CD14-positive monocyte (primary cell): ENCODE results near the gene SMCO4. TPM values are rescaled to one million over a fixed set of nuclear protein-coding genes. Genes with fewer than 3 reads are reported as not detected.
A peak's percentile ranks its signal among the peaks of the same experiment; 100 is the strongest.

Experiments used
- DNase-seq, 3 donors: peaks; one replicate each; pipeline ENCODE4 v3.0.0-alpha.2; 2011 to 2022
- H2AFZ ChIP-seq: 2 replicates; pipeline ENCODE4 v1.6.0; 2012; ENCODE audit warnings: mild to moderate bottlenecking, low read depth, low read length, inconsistent platforms; ENCODE audit not compliant: insufficient read depth, poor library complexity, severe bottlenecking
- H3K27ac ChIP-seq, 2 donors: 1 replicate in 1 of 2; 2 replicates in 1 of 2; pipeline ENCODE4 v1.5.1; 2012 to 2013; ENCODE audit warnings: low read length in 2 of 2, control low read depth in 1 of 2, inconsistent platforms in 1 of 2, low read depth in 1 of 2, mild to moderate bottlenecking in 1 of 2
- H3K27me3 ChIP-seq, 2 donors: one replicate each; pipeline versions ENCODE4 v1.6.0 to v1.6.1; 2011 to 2013; ENCODE audit warnings: low read length in 2 of 2; ENCODE audit not compliant: control insufficient read depth in 2 of 2, insufficient read depth in 2 of 2
- H3K36me3 ChIP-seq, 2 donors: replicated peaks in 1 of 2; 1 replicate in 1 of 2; 2 replicates in 1 of 2; pipeline versions ENCODE4 v1.5.1 to v1.6.1; 2012 to 2013; ENCODE audit warnings: low read length in 2 of 2, control low read depth in 1 of 2, inconsistent platforms in 1 of 2, mild to moderate bottlenecking in 1 of 2; ENCODE audit not compliant: insufficient read depth in 2 of 2, control insufficient read depth in 1 of 2
- H3K4me1 ChIP-seq, 2 donors: 1 replicate in 1 of 2; 2 replicates in 1 of 2; pipeline versions ENCODE4 v1.5.1 to v1.6.1; 2012 to 2013; ENCODE audit warnings: low read length in 2 of 2, control low read depth in 1 of 2, inconsistent platforms in 1 of 2, mild to moderate bottlenecking in 1 of 2, moderate library complexity in 1 of 2; ENCODE audit not compliant: insufficient read depth in 2 of 2, control insufficient read depth in 1 of 2
- H3K4me2 ChIP-seq: replicated peaks from 2 replicates; pipeline ENCODE3; 2012; ENCODE audit warnings: low read length, moderate library complexity, mild to moderate bottlenecking; ENCODE audit not compliant: poor library complexity, severe bottlenecking; ENCODE audit errors: extremely low read depth
- H3K4me3 ChIP-seq, 3 experiments: fragments of 200-600 bp in 1 of 3; sonication (generic) in 1 of 3; replicated peaks in 1 of 3; 1 replicate in 2 of 3; 2 replicates in 1 of 3; pipeline ENCODE4 v1.5.1; 2011 to 2013; ENCODE audit warnings: low read length in 3 of 3, mild to moderate bottlenecking in 3 of 3, control low read depth in 2 of 3, low read depth in 2 of 3, inconsistent platforms in 1 of 3, moderate library complexity in 1 of 3
- H3K79me2 ChIP-seq: 2 replicates; pipeline ENCODE4 v1.6.0; 2012; ENCODE audit warnings: mild to moderate bottlenecking, control low read depth, inconsistent platforms, low read length, moderate library complexity; ENCODE audit not compliant: insufficient read depth
- H3K9ac ChIP-seq: 2 replicates; pipeline ENCODE4 v1.6.0; 2017; ENCODE audit warnings: low read length, mild to moderate bottlenecking; ENCODE audit not compliant: insufficient read depth, poor library complexity, severe bottlenecking
- H3K9me3 ChIP-seq, 2 donors: replicated peaks in 1 of 2; 1 replicate in 1 of 2; 2 replicates in 1 of 2; pipeline versions ENCODE4 v1.5.1 to v1.6.1; 2012 to 2013; ENCODE audit warnings: low read length in 2 of 2, control low read depth in 1 of 2; ENCODE audit not compliant: control insufficient read depth in 1 of 2, insufficient read depth in 1 of 2
- H4K20me1 ChIP-seq: 2 replicates; pipeline ENCODE4 v1.6.0; 2012; ENCODE audit warnings: mild to moderate bottlenecking, low read length, control low read depth, moderate library complexity; ENCODE audit not compliant: insufficient read depth
- H3K27ac Mint-ChIP-seq, 7 donors: one replicate each; pipeline ENCODE4 v1.8.0; 2020; ENCODE audit warnings: mild to moderate bottlenecking in 7 of 7, mixed read lengths in 7 of 7, moderate library complexity in 6 of 7, inconsistent platforms in 2 of 7
- H3K27me3 Mint-ChIP-seq, 3 donors: one replicate each; pipeline ENCODE4 v1.8.0; 2021 to 2022; ENCODE audit warnings: low read depth in 3 of 3, mild to moderate bottlenecking in 3 of 3, mixed read lengths in 3 of 3, moderate library complexity in 3 of 3, inconsistent platforms in 1 of 3
- H3K36me3 Mint-ChIP-seq, 2 donors: one replicate each; pipeline ENCODE4 v1.8.0; 2020; ENCODE audit warnings: mixed read lengths in 2 of 2, inconsistent platforms in 1 of 2, mild to moderate bottlenecking in 1 of 2
- H3K4me1 Mint-ChIP-seq: one replicate; pipeline ENCODE4 v1.8.0; 2020; ENCODE audit warnings: mild to moderate bottlenecking, mixed read lengths
- H3K4me3 Mint-ChIP-seq, 2 donors: one replicate each; pipeline ENCODE4 v1.8.0; 2020; ENCODE audit warnings: mild to moderate bottlenecking in 2 of 2, mixed read lengths in 2 of 2, moderate library complexity in 1 of 2
- H3K9me3 Mint-ChIP-seq, 7 donors: one replicate each; pipeline ENCODE4 v1.8.0; 2020 to 2022; ENCODE audit warnings: mixed read lengths in 7 of 7, mild to moderate bottlenecking in 6 of 7, moderate library complexity in 6 of 7, inconsistent platforms in 2 of 7
- WGBS: methylation state at CpG from one replicate; pipeline ENCODE4 v1.1.5; 2013; ENCODE audit warnings: missing lambda C conversion rate; ENCODE audit not compliant: insufficient coverage; 5-methylcytosine and 5-hydroxymethylcytosine counted together
- intact Hi-C, 2 donors: fragments of 100-400 bp; cut with micrococcal nuclease; formaldehyde crosslinking; loops; one replicate each; pipeline versions ENCODE4 v1.15.0 to v1.15.1; 2023
- polyA plus RNA-seq, 3 donors: library from polyadenylated mRNA; depleted of rRNA in 1 of 3; unstranded in 2 of 3; stranded (reverse) in 1 of 3; fragments of 300-500 nt in 2 of 3; fragments of >200 nt in 1 of 3; fragmentation: Illumina TruSeq in 2 of 3; gene quantifications; 1 replicate in 2 of 3; 2 replicates in 1 of 3; pipeline ENCODE4 v1.2.3, GENCODE V29; 2012 to 2021
- TF ChIP-seq, protein P1 (sequence below): fragments of 200-600 bp; IDR thresholded peaks from one replicate; pipeline ENCODE4 v1.8.0; 2022; ENCODE audit warnings: antibody characterized with exemption, mild to moderate bottlenecking

Gene SMCO4
- polyA plus RNA-seq, 3 donors = 110 to 242 (median 169) TPM

DNA sequence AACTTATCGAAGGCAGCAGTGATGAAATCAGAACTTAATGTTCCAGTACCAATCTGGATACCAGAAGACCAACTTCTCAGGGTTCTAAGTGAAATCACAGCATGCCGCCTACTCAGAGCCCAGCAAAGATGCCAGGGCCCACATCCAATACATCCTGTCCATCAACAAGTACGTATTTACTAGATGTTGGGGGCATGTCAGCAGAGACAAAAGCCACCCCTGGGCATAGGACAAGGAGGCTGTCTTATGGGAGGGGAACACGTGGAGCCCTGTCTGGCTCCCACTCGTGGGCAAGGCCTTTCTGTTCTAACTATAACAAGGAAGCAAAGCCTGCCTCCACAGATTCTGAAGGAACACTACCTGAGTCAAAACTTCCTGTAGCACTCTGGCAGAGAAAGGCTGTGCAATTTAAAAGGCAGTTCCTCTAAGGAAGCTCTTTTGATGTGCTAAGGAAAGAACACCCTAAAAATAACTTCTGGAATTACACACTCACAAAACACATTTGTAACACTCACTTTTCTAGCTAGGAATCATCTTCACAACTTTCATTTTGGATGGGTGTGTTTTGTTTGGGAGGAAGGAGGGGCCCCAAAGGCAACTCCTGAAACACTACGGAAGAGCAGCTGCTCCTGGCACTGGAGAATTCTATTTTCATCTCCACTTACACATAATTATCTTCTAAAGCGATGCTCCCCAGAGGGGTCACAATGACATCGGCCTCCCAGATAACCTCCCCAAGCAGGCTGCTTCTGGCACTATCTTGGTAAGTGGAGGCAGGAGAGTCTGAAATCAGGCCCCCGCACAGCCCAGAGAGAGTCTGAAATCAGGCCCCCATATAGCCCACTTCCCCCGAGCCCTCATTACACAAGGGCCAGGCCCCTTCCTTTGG lies 14.2 kb downstream of the SMCO4 start:
- H3K27ac Mint-ChIP-seq = peak overlapping the region; percentile 84 to 94 (median 92)
- peaks cover 0 to 11% of the 10 kb centered on the region in 2 donors for H3K36me3 ChIP-seq
- H3K4me3 Mint-ChIP-seq = peak overlapping the region in 1 of 2 donors; percentile 70
- H3K79me2 ChIP-seq = peaks cover 86% of the 10 kb centered on the region
- H3K27me3 Mint-ChIP-seq = peaks cover 0 to 3% (median 0%) of the 10 kb centered on the region in 3 donors
- peak overlapping the region in 1 of 3 experiments; percentile 30 for H3K4me3 ChIP-seq
- peak overlapping the region; percentile 29 for H3K9ac ChIP-seq
- peak overlapping the region; percentile 72 to 84 for H3K27ac ChIP-seq
- H3K4me1 ChIP-seq = peaks cover 64 to 66% of the 10 kb centered on the region in 2 donors
- peak overlapping the region; percentile 45 for H3K4me2 ChIP-seq
- H3K4me1 Mint-ChIP-seq = peaks cover 75% of the 10 kb centered on the region
- TF ChIP-seq, protein P1, sequence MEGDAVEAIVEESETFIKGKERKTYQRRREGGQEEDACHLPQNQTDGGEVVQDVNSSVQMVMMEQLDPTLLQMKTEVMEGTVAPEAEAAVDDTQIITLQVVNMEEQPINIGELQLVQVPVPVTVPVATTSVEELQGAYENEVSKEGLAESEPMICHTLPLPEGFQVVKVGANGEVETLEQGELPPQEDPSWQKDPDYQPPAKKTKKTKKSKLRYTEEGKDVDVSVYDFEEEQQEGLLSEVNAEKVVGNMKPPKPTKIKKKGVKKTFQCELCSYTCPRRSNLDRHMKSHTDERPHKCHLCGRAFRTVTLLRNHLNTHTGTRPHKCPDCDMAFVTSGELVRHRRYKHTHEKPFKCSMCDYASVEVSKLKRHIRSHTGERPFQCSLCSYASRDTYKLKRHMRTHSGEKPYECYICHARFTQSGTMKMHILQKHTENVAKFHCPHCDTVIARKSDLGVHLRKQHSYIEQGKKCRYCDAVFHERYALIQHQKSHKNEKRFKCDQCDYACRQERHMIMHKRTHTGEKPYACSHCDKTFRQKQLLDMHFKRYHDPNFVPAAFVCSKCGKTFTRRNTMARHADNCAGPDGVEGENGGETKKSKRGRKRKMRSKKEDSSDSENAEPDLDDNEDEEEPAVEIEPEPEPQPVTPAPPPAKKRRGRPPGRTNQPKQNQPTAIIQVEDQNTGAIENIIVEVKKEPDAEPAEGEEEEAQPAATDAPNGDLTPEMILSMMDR = no peak
- no peaks in the 10 kb centered on the region for H3K9me3 ChIP-seq
- no peaks in the 10 kb centered on the region for H3K9me3 Mint-ChIP-seq
- peaks cover 13 to 23% of the 10 kb centered on the region in 2 donors for H3K36me3 Mint-ChIP-seq
- DNase-seq = peak in 2 of 3 donors; percentile 56
- no peaks in the 10 kb centered on the region for H3K27me3 ChIP-seq
- 0% methylated on average over 2 of the region's 10 CpGs for WGBS
- intact Hi-C loops = loop anchor here in 1 of 2 donors (10.0 kb wide), 1 partner anchor 76 kb away; no protein-coding TSS in a partner anchor
- peak overlapping the region; percentile 25 for H2AFZ ChIP-seq
- H4K20me1 ChIP-seq = peaks cover 58% of the 10 kb centered on the region

DNA sequence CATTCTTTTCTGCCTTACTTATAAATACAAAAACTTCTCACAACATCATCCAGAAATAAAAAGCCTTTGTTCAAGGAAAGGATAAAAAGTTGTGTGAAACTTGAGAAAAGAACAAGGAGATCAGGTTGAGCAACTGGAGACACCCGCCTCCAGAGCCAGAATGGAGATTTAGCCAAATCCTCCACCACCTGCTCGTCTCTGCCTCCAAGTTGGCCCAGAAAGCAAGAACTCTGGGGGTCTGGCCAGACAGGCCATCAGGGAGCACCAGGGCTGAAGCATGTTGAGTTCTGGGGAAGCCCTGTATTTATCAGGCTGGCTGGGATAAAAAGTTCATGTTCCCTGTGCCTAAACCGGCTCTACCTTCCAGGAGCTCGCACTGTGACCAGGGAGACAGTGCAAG lies 14.9 kb downstream of the SMCO4 start:
- intact Hi-C loops = loop anchor here in 1 of 2 donors (10.0 kb wide), 1 partner anchor 77 kb away; no protein-coding TSS in a partner anchor
- DNase-seq = no peak
- H3K36me3 ChIP-seq = peaks cover 0 to 10% of the 10 kb centered on the region in 2 donors
- peaks cover 51% of the 10 kb centered on the region for H4K20me1 ChIP-seq
- no peak overlapping the region for H3K4me3 ChIP-seq
- Mint-ChIP-seq H3K9me3 (no peaks in the 10 kb centered on the region), H3K4me1 (peaks cover 83% of the 10 kb centered on the region), H3K27me3 (peaks cover 0 to 3% (median 0%) of the 10 kb centered on the region in 3 donors), H3K4me3 (no peak overlapping the region), H3K27ac (peak overlapping the region; percentile 40 to 94 (median 92)), H3K36me3 (peaks cover 13 to 19% of the 10 kb centered on the region in 2 donors)
- WGBS = 90% methylated on average over 2 of the region's 4 CpGs
- no peak overlapping the region for H2AFZ ChIP-seq
- peaks cover 81% of the 10 kb centered on the region for H3K79me2 ChIP-seq
- no peak overlapping the region for H3K9ac ChIP-seq
- peak overlapping the region; percentile 45 for H3K4me2 ChIP-seq
- H3K4me1 ChIP-seq = peaks cover 71 to 74% of the 10 kb centered on the region in 2 donors
- H3K9me3 ChIP-seq = no peaks in the 10 kb centered on the region
- H3K27ac ChIP-seq = peak overlapping the region; percentile 72 to 84
- no peaks in the 10 kb centered on the region for H3K27me3 ChIP-seq
- TF ChIP-seq, protein P1 = no peak
